ENCODE results near the gene KIFC3. TPM values are rescaled to one million over a fixed set of nuclear protein-coding genes. Genes with fewer than 3 reads are reported as not detected.

The KIFC3 gene
- total and polyA plus RNA-seq, 9 donors: 4.6 to 54.0 (median 23.8) TPM

DNA sequence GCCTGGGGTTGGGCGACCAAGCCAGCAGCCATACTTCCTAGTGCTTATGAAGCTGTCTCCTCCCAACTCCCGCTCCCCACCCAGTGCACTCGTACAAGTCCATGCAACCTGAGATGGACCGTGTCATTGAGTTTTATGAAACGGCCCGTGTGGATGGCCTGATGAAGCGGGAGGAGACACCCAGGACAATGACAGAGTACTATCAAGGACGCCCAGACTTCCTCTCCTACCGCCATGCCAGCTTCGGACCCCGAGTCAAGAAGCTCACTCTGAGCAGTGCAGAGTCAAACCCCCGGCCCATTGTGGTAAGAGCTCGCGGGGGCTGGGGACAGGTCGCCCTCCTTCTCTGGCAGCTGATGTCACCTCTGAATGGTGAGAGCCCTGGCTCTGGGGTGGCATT lies 77.8 kb downstream of the KIFC3 start:
- intact Hi-C loops (cut with DNase I): no loop called here
- Histone ChIP-seq H3K4me1 (ENCODE audit: insufficient read depth) (no peaks in the 10 kb centered on the region), H3K4me3 (no peak overlapping the region), H3K36me3 (no peaks in the 10 kb centered on the region), H3K27ac (no peak overlapping the region), H3K9me3 (no peaks in the 10 kb centered on the region), H3K27me3 (no peaks in the 10 kb centered on the region)
- WGBS, 3 donors: 77 to 82% (median 80%) methylated on average over 15 of the region's 15 CpGs
- DNase-seq: no peak
- TF ChIP-seq, protein P1, sequence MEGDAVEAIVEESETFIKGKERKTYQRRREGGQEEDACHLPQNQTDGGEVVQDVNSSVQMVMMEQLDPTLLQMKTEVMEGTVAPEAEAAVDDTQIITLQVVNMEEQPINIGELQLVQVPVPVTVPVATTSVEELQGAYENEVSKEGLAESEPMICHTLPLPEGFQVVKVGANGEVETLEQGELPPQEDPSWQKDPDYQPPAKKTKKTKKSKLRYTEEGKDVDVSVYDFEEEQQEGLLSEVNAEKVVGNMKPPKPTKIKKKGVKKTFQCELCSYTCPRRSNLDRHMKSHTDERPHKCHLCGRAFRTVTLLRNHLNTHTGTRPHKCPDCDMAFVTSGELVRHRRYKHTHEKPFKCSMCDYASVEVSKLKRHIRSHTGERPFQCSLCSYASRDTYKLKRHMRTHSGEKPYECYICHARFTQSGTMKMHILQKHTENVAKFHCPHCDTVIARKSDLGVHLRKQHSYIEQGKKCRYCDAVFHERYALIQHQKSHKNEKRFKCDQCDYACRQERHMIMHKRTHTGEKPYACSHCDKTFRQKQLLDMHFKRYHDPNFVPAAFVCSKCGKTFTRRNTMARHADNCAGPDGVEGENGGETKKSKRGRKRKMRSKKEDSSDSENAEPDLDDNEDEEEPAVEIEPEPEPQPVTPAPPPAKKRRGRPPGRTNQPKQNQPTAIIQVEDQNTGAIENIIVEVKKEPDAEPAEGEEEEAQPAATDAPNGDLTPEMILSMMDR (IDR thresholded peaks at IDR 0.05): no peak
- TF ChIP-seq EP300 (IDR thresholded peaks at IDR 0.05) (no peak), POLR2A (IDR thresholded peaks at IDR 0.05) (no peak)

DNA sequence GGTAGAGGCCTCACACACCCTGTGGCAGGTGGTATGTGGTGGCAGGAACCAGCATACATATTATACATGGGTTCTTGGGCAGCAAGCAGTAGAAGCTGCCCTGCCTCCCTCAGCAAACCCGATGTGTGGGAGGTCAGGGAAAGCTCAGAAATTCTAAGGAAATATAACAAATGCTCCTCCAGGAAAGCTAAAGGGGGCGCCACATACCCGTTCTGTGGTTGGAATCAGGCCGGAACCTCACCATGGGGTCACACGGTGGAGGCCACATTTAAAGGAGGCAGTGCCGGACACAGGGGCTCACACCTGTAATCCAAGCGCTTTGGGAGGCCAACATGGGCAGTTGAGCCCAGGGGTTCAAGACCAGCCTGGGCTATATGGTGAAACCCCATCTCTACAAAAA lies 79.1 kb downstream of the KIFC3 start:
- Histone ChIP-seq H3K4me3 (no peak overlapping the region), H3K27ac (no peak overlapping the region), H3K36me3 (no peaks in the 10 kb centered on the region), H3K4me1 (ENCODE audit: insufficient read depth) (no peaks in the 10 kb centered on the region), H3K9me3 (no peaks in the 10 kb centered on the region), H3K27me3 (no peaks in the 10 kb centered on the region)
- intact Hi-C loops (cut with DNase I): no loop called here
- no peak for DNase-seq
- 63 to 67% (median 67%) methylated on average over 7 of the region's 7 CpGs for WGBS, 3 donors
- TF ChIP-seq, protein P1 (IDR thresholded peaks at IDR 0.05): no peak
- TF ChIP-seq EP300 (IDR thresholded peaks at IDR 0.05): no peak
- TF ChIP-seq POLR2A (IDR thresholded peaks at IDR 0.05): no peak

DNA sequence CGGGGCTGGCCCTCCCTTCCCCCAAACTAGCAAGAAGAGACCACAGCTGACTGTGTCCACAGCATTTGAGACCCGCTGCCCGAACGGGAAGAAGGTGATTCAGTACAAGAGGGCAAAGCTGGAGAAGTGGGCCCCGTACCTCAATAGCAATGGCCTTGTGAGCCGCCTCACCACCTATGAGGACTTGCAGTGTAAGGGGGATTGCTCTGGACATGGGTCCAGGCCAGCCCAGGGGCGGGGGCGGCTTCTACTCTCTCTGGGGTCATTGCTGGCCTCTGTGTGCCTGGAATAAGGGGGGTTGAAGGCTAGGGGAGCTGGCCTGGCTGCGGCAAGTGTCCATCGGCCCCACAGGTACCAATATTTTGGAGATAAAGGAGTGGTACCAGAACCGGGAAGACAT lies 79.6 kb downstream of the KIFC3 start:
- Histone ChIP-seq H3K4me3 (no peak overlapping the region), H3K27me3 (no peaks in the 10 kb centered on the region), H3K4me1 (ENCODE audit: insufficient read depth) (no peaks in the 10 kb centered on the region), H3K36me3 (no peaks in the 10 kb centered on the region), H3K9me3 (no peaks in the 10 kb centered on the region), H3K27ac (no peak overlapping the region)
- DNase-seq: no peak
- WGBS, 3 donors: 73 to 79% (median 79%) methylated on average over 9 to 11 of the region's 11 CpGs
- TF ChIP-seq, protein P1 (IDR thresholded peaks at IDR 0.05): no peak
- TF ChIP-seq POLR2A (IDR thresholded peaks at IDR 0.05): no peak
- TF ChIP-seq EP300 (IDR thresholded peaks at IDR 0.05): no peak
- intact Hi-C loops (cut with DNase I): no loop called here

DNA sequence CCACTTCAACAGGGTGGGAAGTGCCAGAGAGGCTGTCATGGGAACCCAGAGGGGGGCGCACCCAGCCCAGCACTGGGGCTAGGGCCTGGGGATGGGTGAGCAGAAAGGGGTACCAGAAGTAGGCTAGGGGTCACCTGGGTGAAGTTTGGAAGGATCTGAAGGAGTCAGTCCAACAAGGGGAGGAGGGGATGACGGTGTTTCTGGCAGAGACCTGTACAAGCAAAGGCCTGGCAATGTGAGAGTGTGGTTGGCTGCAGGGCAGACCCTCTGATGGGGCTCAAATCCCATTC lies 80.1 kb downstream of the KIFC3 start:
- H3K9me3 ChIP-seq: no peaks in the 10 kb centered on the region
- H3K27ac ChIP-seq: no peak overlapping the region
- H3K36me3 ChIP-seq: no peaks in the 10 kb centered on the region
- TF ChIP-seq POLR2A (IDR thresholded peaks at IDR 0.05): no peak
- TF ChIP-seq EP300 (IDR thresholded peaks at IDR 0.05): no peak
- TF ChIP-seq, protein P1 (IDR thresholded peaks at IDR 0.05): no peak
- WGBS, 3 donors: 86 to 95% (median 87%) methylated on average over 2 of the region's 2 CpGs
- H3K4me3 ChIP-seq: no peak overlapping the region
- no peaks in the 10 kb centered on the region for H3K27me3 ChIP-seq
- intact Hi-C loops (cut with DNase I): no loop called here
- no peaks in the 10 kb centered on the region for H3K4me1 ChIP-seq (ENCODE audit: insufficient read depth)
- DNase-seq: no peak
